K562 (cell line): Measurements from ENCODE around the gene TAF4.

Experiments
- DMBX1 ChIP-seq: fragments of 250-450 bp; sonication (Bioruptor Pico); IDR thresholded peaks from 2 replicates; pipeline ENCODE4 v1.8.0; 2022; ENCODE audit warnings: inconsistent platforms, mild to moderate bottlenecking, moderate library complexity, borderline replicate concordance
- TF ChIP-seq, protein P1 (sequence below): fragments of 250-450 bp; sonication (Bioruptor Pico); IDR thresholded peaks from 2 replicates; pipeline ENCODE4 v1.8.0; 2022; ENCODE audit warnings: moderate library complexity, mild to moderate bottlenecking, inconsistent platforms

- no peak for TF ChIP-seq DMBX1 (CRISPR knock-in tag)
- TF ChIP-seq, protein P1, sequence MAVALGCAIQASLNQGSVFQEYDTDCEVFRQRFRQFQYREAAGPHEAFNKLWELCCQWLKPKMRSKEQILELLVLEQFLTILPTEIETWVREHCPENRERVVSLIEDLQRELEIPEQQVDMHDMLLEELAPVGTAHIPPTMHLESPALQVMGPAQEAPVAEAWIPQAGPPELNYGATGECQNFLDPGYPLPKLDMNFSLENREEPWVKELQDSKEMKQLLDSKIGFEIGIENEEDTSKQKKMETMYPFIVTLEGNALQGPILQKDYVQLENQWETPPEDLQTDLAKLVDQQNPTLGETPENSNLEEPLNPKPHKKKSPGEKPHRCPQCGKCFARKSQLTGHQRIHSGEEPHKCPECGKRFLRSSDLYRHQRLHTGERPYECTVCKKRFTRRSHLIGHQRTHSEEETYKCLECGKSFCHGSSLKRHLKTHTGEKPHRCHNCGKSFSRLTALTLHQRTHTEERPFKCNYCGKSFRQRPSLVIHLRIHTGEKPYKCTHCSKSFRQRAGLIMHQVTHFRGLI (CRISPR knock-in tag), result no peak
Measured at GRCh38 chr20:62097881-62098407, 32.3 kb upstream of the TAF4 start.
